Fibroblast of gingiva (primary cell): ENCODE results near the gene CIBAR2.
A peak's percentile ranks its signal among the peaks of the same experiment; 100 is the strongest.

Experiments
- DNase-seq: peaks from one replicate; pipeline ENCODE4 v3.0.0-alpha.2; 2011; ENCODE audit warnings: low read depth

CIBAR2 gene

DNA sequence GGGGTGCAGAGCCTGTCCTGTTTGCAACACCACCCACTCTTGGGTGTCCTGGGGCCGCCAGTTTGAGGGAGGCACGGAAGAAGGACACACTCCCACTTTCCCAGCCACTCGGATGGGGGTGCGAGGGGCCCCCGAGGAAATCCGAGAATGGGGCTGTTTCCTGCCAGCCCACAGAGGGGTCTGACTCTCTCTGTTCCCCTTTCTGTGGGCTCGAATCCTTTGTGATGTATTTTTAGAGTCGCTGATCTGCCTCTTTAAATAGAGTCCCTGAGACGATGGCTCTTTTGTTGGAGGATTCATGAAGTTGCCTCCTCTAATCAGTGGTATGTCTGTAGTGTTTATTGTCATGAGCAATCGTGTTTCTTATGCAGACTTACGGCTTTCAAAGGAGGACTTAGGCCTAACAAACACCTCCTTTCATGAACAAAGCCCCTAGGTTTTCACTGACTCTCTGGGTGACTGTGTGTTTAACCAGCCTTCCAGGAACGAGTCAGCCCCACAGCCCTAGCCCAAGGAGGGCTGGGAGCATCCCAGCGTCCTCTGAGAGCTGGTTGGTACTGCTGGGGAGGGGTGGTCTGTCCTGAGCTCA, 29.1 kb downstream of the CIBAR2 start:
- no peak for DNase-seq

DNA sequence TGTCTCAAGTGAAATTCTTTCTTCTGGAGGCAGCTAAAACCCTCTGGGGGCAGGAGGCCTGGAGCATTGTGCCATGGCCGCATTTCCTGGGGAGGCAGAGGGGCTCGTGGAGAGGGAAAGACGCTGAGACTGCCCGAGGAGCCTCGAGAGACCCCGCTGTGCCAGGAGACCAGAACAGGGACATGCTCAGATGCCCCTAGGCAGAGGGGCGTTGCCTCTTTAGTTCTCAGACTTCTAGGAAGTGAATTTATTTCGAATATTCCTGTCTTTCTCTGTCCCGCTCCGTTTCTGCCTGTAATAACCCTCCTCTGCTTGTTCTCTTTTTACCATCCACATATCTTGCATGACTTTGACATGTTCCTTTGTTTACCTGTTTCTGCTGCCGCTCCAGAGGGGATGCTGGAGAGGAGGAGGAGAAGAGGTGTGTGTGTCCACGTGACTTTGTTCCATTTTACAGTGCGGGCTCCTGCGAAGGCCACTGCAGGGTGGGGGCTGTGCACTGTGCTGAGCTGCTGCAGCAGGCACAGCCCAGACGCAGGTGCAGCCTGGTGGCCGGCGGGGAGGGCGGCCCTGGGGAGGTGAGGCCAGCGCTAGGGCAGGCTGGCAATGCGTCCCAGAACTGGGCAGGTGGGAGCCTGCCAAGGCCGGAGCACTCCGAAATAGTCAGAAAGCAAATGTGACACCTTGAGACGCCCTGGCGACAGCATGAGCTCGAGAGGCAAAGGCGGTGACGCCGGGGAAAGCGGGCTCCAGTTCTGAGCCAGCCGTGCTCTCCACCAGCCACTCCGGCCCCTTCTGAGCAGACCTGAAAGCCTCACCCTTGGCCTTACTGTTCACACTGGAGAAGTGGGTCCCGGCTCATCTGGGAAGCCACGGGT, 29.9 kb downstream of the CIBAR2 start:
- DNase-seq: no peak

DNA sequence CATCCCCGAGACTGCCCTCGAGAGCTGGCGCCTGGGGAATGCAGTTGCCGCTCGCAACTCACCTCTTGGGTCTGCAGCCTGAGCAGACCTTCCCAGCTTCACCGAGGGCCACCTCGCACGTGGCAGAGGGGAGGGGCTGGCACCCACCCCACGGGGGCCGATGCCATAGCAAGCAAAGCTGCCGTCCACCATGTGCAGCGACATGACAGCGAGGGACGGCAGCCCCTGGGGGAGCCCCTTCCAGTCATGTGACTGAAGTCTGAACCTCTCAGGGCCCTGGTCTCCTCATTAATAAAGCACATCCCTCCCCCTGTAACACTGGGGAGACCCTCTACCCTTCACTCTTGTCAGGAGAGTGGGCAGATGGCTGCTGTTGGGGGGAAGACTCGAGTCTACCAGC, 30.5 kb downstream of the CIBAR2 start:
- no peak for DNase-seq

DNA sequence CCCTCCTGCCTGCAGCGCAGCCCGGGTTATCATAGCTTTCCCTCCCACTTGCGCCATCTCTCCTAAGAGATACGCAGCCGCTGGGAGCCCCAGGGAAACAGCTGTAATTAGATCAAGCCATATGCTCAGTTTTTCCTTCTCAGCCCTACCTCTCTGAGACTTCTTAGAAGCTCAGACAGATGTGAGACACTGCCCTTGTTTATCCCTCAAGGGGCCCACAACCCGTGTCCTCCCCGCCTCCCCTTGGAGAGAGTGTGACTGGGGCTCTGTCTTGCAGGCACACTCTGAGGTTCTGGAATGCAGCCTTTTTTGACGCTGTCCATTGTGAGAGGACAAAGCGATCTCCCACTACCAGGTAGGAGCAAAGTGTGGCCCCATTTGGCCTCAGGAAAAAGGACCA, 31.2 kb downstream of the CIBAR2 start:
- DNase-seq: no peak

DNA sequence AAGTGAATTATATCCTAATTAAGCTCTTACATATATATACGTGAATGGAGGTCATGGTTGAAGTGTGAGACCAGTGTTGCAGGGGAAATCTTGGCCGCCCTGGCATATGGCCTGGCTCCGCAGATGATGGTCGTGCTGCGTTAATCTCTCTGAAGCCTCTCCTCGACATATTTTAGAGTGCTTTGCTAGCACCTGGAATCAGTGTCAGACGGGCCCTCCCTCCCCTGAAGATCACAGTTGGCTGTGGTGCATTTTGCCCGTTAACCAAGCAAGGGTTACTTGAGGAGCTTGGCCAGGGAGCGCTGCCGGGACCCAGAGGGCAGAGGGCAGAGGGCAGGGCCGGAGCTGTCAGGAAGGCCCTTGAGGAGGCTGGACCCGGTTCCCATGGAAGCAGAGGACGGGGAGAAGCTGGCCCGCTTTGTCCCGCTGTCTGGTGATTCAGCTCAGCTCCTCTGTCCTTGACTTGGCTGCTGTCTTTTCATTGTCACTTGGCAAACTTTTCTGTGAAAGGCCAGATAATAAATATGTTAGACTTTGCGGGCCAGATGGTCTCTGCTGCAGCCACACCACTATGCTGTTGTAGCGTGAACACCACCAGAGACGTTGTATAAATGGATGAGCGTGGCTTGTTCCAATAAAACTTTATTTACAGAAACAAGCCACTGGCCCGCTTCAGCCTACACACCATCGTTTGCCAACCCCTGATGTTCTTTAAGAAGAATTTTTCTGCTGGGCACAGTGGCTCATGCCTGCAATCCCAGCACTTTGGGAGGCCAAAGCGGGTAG, 32.3 kb downstream of the CIBAR2 start:
- no peak for DNase-seq

DNA sequence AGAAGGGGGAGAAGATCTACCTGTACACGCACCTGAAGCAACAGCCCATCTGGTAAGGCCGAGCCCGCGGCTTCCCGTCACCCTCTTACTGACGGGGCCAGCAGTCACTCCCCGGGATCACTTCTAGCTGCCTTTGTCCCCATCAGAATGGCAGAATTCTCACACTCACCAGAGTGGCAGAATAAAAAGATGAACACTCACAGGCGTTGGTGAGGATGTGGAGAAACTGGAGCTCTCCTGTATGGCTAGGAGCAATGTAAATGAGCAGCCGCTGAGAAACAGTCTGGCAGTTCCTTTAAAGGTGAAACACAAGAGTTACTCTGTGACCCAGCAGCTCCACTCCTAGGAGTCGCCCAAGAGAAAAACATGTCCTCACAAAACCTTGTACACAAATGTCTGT, 33.3 kb downstream of the CIBAR2 start:
- no peak for DNase-seq

DNA sequence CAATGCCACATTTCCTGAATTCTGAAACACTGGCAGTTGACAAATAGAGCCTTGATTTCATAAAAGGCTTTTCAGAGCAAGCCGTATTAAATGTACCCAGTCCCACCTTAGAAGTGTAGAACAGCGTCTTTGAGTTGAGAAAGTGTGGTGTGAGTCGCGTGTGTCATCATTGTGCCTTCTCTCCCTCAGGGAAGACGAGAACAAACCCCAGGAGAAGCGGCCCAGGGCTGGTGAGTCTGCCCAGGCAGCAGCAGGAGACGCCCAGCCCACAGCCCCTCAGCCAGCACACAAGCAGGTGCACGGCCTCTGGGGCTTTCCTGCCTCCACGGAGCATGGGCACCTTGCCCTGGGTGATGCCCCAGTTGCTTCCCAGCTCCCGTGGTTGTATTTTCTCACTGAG, 34.0 kb downstream of the CIBAR2 start:
- no peak for DNase-seq

DNA sequence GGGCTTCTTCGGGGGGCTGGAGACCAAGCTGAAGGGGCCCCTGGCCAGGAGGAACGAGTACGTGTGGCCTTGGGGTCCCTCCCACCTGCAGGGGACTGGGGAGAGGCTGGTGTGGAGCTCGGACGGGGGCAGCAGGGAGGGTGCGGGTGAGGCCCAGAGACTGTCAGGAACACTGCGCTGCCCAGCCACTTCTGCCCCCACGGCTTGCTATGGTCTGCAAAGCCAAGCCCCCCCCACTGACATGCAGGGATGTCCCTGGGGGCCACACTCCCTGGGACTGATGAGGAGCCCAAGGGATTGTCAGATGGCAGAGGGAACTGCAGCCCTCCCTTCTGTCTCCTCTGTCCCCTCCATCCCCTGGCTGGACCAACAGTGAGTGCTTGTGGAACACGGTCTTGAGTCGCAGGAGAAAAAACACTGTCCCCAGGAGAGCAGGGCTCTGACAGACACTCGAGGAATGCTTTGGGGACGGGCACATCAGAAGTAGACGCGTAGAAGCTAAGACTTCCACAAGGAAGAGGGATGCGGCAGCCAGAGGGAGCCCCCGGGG, 34.6 kb downstream of the CIBAR2 start:
- no peak for DNase-seq

DNA sequence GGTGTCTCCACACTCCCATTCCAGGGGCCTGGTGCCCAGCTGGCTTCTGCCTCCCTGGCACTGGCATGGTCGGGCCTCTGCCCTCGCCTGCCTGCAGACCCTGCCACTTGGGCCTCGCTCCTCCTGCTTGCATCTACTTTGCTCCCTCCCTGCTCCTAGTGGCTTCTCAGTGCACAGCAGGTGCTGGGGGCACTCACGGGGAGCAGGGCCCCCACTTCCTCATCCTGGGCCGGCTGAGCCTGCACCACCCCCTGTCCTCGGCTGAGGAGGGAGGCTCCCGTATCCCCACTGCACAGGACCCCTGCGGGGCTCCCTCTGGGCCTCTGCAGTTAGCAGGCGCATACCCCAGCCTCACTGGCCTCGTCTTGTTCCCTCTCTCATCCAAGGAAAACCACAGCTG, 35.2 kb downstream of the CIBAR2 start:
- no peak for DNase-seq

DNA sequence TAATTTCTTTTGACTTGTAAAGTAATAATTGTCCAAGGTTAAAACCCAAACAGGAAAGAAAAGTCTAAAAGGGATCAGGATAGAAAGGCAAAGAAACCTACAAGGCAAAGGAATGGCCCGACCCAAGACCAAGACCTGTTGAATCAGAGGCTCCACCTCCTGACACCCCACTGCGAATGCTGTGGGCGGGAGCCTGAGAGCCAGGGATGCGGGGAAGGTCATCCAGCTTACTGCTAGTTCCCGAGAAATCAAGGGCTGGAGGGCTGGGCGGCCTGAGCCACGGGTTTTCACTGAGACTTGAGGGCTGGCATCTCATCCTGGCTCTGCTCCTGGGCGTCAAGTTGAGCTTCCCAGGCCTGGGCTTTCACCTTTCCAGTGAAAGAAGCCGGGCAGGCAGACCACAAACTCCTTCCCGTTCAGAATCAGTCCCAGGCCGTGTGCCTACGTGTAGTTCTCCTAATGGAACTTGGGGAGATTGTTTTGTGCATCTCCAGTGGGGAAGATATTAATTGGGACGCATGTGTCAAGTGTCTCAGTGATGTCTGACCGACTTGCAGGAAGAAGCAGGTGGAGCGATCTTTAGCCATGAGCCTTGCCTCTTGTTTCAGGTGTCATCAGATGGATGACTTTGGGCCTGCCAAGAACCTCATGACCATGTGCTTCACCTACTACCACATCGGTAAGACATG, 36.9 kb downstream of the CIBAR2 start:
- no peak for DNase-seq

DNA sequence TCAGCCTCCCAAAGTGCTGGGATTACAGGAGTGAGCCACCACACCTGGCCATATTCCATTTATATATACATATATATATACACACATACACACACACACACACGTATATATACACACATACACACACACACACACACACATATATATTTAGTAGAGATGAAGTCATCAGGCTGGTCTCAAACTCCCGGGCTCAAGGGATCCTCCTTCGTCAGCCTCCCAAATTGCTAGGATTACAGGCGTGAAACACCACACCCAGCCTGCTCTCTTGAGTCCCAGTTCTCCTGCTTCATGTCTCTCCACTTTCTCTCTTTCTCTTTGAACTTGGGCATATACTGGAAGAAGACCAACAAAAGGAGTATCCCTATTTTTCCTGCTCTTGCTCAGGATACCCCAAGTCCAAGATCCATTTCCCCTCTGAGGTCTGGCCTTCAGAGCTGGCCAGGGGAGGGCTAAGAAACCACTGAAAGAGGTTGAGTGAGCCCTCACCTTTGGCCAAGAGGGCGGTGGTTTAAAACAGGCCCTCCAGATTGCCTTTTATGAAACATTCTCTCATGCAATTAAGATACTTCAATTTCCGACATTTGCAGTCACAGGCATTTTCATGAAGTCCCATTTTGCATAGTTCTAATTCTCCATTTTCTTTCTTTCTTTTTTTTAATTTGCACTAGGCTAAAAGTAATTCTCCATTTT, 37.9 kb downstream of the CIBAR2 start:
- no peak for DNase-seq

DNA sequence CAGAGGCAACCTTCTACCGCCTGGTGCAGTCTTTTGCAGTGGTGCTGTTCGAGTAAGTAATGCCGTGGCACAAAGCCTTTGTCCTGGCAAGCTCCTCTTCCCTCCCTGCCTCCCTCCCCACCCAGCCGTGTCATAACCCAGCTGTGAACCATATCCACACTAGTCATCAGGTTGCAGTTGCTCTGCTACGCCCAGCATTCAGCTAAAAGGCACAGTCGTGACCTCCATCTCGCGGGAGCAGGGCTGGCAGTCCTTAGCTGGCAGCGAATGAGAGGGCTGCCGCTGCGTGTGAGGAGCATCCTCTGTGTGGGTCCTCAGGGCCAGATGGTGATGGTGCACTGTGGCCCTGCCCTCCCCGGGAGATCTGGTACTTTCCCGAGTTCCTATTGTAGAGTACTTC, 39.3 kb downstream of the CIBAR2 start:
- peak; percentile 82 for DNase-seq

DNA sequence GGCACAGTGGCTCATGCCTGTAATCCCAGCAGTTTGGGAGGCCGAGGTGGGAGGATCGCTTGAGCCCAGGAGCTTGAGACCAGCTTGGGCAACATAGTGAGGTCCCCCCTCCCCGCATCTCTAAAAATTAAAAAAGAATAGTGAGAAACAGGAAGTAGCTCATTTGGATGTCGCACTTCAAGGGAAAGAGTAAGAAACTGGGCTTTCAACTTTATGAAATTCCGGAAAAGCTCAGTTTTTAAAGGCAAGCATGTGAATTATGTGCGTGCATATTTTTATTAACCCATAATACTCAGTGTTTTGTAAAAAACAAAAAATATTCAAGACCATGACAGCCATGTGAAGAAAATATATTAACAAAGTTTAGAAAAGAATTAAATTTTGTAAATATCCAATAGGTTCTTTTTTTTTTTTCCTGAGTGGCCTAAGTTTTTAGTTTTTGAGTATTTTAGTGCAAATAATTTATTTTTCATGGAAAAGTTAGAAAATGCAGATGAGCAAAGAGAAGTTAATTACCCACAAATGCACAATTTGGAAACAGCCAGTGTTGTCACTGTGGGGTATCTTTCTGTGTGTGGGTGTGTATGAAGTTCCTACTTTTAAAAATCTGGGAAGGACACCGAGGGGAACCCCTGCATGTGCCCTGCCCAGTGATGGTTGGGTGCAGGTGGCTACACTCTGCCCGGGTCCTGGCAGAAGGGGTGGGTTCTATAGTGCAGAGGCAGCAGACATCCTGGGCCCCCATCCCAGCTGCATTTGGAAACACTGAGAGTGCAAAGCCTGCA, 40.0 kb downstream of the CIBAR2 start:
- no peak for DNase-seq

DNA sequence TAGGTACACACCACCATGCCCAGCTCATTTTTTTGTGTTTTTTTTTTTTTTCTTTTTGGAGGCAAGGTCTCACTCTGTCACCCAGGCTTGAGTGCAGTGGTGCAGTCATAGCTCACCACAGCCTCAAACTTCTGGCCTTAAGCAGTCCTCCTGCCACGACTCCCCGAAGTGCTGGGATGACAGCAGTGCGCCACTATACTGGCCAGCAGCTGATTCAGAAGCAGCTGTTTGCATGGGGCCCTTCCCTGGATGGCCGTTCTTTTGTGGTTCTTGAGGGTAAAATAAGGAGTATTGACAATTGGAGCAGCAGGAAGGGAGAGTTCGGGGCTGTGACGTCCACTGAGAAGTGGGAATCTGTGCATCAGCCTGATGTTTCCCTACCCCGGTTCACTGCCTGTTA, 43.1 kb downstream of the CIBAR2 start:
- no peak for DNase-seq

DNA sequence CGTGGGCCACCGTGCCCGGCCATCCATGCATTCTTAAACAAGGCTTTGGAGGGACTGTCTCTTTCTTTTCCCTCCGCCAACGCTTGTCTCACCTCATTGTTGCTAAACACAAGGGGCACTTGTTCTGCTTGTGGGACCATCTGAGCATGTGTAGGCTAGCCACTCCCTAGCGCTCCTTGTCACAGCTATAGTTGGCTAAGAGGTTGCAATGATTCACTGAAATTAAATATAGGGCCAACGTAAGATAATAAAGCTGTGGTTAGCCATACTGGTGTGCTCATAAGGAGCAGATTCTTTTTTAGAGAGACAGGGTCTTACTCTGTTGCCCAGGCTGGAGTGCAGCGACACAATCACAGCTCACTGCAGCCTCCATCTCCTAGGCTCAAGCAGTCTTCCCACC, 43.5 kb downstream of the CIBAR2 start:
- no peak for DNase-seq

DNA sequence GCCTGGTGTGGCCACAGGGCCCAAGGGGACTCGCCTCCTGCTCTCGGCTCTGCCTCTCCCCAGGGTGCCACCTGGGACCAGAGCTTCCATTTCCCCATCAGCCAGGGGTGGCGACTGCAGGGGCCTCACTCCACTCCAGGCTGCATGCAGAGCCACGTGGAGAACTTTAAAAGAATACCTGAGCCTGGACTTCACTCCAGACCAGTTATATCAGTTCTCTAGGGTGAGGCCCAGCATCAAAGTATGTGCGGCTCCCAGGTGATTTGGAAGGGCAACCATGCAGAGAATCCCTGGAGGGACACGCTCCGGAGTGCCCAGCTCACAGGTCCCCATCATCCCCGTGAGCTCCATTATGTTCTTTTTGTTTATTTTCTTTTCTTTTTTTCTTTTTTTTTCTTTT, 44.8 kb downstream of the CIBAR2 start:
- no peak for DNase-seq

DNA sequence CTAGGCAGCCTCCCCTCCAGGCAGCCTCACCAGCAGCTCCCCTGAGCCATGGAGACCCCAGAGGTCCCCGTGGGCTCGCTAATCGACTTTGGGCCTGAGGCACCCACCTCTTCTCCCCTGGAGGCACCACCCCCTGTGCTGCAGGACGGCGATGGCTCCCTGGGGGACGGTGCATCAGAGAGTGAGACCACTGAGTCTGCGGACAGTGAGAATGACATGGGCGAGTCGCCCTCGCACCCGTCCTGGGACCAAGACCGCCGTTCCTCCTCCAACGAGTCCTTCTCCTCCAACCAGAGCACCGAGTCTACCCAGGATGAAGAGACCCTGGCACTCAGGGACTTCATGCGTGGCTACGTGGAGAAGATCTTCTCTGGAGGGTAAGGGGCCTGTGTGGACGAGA, 45.2 kb downstream of the CIBAR2 start:
- no peak for DNase-seq

DNA sequence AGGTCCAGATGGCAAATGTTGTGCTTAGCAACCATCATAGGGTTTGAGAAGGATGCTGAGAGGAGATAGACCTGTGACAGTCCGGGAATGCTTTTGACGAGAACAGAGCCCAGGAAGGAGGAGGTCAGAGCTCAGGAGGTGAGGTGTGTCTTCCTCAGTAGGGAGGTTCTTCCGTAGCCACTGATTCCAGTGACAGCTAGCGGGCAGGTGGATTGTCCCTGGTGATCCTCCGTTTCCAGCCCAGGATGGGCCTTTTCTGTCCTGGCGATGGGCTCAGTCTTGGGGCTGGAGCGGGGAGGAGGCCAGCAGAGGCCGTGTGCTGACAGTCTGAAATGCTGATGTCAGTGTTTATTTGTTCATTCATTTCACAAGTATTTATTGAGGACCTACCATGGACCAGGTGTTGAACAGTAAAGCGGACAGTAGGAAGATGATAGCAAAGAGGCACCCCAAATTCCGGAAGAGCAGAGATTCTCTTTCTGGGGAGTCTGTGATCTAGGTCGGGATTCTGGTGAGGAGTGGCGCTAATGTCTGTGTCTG, 45.9 kb downstream of the CIBAR2 start:
- DNase-seq: no peak

DNA sequence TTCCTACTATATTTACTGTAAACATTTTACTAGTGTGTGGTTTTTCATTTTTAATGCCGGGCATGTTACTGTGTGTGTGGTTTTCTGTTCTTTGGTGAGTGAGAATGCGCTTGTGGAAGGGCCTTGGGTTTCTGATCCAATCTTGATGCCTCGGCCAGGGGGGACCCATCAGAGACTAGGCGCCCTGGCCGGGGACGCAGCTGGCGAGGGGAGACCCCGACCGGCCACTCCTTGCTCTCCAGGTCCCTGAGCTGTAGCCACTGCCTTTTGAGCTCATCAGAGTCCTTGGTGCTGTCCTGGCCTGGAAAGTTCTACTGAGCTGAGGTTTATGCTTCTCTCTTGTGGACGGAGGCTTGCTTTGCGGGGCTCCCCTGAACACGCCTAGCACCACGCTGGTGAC, 47.2 kb downstream of the CIBAR2 start:
- no peak for DNase-seq

DNA sequence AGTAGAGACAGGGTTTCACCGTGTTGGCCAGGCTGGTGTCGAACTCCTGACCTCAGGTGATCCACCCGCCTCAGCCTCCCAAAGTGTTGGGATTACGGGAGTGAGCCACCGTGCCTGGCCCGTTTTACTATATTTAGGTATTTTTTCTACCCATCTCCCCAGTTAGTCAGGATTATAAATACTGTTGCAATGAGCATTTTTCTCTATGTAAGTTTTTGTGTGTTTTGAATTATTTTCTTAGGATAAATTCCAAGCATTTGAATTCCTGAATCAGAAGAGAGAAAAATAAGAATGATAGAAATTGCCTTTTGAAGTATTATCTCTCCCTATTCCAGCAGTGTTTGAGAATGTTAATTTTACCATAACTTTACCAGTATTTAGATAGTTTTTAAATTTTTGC, 48.1 kb downstream of the CIBAR2 start:
- DNase-seq: no peak

DNA sequence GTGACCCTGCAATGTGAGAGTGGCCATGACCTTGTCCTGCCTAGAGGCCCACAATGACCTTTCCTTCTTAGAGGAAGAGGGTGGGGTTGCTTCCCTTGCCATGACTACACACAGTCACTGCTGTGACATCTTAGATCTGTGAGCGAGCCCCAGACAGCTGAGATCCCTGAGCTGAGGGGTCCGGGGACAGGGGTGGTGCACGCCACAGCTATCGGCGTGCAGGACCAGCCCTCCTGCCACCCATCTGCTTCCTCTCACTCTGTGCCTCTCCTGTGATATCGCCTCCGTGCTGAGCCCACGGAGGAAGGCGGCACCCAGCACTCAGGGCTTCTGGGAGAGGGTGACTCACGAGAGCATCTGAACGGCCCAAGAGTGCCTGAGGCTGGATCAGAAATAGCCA, 49.4 kb downstream of the CIBAR2 start:
- no peak for DNase-seq
